ENCODE measurements around the gene PKDREJ.

DNA sequence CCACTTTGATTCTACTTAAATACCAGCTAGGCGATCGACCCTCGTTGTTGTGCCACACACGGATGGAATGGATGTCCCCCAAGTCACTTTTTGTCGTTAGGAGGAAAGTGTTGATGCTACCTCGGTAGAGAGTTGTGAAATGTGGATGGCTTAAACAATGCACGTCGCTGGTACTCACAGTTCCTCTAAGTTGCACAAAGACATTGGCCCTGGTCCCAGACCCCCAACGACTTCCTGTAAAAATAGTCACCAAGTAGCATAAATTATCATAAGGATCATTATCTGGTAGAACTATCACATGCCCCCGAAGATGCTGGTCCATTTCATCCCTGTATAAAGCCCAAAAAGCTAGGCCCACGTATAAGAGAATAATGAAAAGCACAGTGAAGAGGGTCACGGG, 3.8 kb downstream of the PKDREJ start:
- TF ChIP-seq, protein P1, sequence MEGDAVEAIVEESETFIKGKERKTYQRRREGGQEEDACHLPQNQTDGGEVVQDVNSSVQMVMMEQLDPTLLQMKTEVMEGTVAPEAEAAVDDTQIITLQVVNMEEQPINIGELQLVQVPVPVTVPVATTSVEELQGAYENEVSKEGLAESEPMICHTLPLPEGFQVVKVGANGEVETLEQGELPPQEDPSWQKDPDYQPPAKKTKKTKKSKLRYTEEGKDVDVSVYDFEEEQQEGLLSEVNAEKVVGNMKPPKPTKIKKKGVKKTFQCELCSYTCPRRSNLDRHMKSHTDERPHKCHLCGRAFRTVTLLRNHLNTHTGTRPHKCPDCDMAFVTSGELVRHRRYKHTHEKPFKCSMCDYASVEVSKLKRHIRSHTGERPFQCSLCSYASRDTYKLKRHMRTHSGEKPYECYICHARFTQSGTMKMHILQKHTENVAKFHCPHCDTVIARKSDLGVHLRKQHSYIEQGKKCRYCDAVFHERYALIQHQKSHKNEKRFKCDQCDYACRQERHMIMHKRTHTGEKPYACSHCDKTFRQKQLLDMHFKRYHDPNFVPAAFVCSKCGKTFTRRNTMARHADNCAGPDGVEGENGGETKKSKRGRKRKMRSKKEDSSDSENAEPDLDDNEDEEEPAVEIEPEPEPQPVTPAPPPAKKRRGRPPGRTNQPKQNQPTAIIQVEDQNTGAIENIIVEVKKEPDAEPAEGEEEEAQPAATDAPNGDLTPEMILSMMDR (IDR thresholded peaks at IDR 0.05; ENCODE audit: low read length) = no peak
- TF ChIP-seq EZH2 (IDR thresholded peaks at IDR 0.05; ENCODE audit: borderline replicate concordance, low read length) = no peak

Data from OCI-LY1 (cell line).